Choroid plexus epithelial cell (primary cell): ENCODE results near the gene OR1B1.

Source experiments
- DNase-seq: peaks from one replicate; pipeline ENCODE4 v3.0.0-alpha.2; 2010; ENCODE audit warnings: low read depth
- H3K4me3 ChIP-seq: 2 replicates; pipeline ENCODE4 v1.5.1; 2011; ENCODE audit warnings: low read depth, mild to moderate bottlenecking, control low read depth, low read length, moderate library complexity
- TF ChIP-seq, protein P1 (sequence below): conservative IDR thresholded peaks from 2 replicates; pipeline ENCODE4 v1.5.1; 2011; ENCODE audit warnings: low read depth, mild to moderate bottlenecking, control low read depth, inconsistent platforms, low read length, moderate library complexity

OR1B1 gene

DNA sequence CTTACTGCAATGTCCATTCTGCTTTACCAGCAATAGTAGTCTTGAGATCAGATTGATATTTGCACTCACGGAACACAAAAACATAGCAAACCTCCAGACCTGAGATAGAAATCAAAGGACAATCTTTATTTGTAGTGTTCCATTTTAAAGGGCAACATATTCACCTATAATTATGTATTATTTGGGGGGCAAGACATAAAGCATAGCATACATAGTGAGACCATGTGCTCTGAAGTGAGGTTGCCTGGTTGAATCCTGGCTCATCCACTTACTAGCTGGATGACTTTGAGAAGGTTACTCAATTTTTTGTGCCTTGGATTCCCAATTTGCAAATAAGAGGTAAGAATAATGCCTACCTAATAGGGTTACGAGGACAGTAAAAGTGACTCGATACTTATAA, at the start of gene OR1B1:
Gene OR1B1, minus strand, starts transcription at position 101 of the 400 bp plus-strand sequence.
- TF ChIP-seq, protein P1, sequence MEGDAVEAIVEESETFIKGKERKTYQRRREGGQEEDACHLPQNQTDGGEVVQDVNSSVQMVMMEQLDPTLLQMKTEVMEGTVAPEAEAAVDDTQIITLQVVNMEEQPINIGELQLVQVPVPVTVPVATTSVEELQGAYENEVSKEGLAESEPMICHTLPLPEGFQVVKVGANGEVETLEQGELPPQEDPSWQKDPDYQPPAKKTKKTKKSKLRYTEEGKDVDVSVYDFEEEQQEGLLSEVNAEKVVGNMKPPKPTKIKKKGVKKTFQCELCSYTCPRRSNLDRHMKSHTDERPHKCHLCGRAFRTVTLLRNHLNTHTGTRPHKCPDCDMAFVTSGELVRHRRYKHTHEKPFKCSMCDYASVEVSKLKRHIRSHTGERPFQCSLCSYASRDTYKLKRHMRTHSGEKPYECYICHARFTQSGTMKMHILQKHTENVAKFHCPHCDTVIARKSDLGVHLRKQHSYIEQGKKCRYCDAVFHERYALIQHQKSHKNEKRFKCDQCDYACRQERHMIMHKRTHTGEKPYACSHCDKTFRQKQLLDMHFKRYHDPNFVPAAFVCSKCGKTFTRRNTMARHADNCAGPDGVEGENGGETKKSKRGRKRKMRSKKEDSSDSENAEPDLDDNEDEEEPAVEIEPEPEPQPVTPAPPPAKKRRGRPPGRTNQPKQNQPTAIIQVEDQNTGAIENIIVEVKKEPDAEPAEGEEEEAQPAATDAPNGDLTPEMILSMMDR: no peak
- no peak within 1 kb of the TSS for H3K4me3 ChIP-seq
- DNase-seq: no peak

DNA sequence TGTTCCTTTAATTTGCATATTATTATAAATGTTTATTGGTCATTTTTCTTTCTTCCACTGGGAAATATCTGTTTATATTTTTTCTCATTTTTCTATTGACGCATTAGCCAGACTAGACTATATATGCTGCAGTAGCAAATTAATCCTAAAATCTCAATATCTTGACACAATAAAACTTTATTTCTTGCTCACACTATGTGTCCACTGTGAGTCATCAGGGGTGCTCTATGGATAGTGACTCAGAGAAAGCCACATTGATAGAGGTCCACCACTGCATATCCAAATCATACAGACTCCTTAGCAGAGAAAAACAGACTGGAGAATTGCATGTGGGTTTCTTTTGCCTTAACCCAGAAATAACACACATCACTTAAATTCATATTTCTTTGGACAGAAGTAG, 38.3 kb upstream of the OR1B1 start:
- H3K4me3 ChIP-seq: no peak overlapping the region
- no peak for DNase-seq
- TF ChIP-seq, protein P1: no peak

DNA sequence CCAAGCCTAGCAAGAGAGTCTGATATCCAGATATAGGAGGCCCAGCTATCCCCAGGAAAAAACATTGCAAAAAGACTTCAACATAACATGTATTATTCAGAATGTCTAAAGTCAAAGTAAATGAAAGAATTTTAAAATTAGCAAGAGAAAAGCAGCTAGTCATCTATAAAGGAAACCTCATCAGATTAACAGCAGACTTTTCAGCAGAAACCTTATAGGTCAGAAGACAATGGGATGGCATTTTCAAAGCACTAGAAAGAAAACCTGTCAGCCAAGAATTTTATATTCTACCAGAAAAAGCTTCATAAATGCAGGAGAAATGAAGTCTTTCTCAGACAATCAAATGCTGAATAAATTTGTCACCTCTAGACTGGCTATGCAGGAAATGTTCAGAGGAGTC, 27.4 kb upstream of the OR1B1 start:
- H3K4me3 ChIP-seq: no peak overlapping the region
- TF ChIP-seq, protein P1: no peak
- DNase-seq: no peak

DNA sequence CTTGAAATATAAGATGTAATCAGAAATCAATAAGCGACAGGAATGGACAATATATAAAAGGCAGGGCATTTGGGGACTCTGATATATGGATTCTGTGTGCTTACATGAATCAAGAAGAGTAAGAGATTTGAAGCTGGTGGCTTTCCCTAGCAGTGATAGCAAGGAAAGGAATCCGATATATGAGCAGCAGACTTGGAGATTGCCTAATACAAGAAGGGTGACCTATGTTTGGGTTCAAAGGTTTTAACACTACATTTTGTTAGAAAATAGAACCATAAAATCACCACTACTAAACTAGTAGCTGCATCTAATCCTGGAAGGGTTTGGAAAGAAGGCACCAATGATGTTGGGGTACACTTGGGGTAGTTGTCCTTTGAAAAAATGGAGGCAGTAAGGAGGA, 15.1 kb upstream of the OR1B1 start:
- H3K4me3 ChIP-seq: no peak overlapping the region
- TF ChIP-seq, protein P1: no peak
- DNase-seq: no peak

DNA sequence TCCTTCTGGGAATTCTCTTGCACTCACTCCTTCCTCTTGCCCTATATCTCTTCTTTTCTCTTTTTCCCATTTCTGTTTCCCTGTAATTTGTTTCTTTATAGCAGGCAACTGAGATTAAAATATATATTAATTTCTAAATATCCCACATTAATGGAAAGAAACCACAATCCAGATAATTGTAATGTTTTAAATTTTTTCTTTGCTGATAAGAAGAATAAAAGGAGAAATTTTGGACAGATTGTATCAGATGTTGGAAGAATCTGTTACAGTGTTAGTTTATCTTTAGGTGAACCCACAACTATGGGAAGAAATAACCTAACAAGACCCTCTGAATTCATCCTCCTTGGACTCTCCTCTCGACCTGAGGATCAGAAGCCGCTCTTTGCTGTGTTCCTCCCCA, 4.0 kb upstream of the OR1B1 start, which contains the start of gene OR1L1:
Gene OR1L1, plus strand, starts transcription at position 301 of the 400 bp plus-strand sequence. Its CDS starts 0 bp downstream, at position 301.
- DNase-seq: no peak
- TF ChIP-seq, protein P1: no peak
- no peak within 1 kb of the TSS for H3K4me3 ChIP-seq

- no peak for DNase-seq
- no peak overlapping the region for H3K4me3 ChIP-seq
- TF ChIP-seq, protein P1: no peak
These were observed 1.0 kb downstream of the OR1B1 start for GRCh38 chr9:122656378-122656777.

DNA sequence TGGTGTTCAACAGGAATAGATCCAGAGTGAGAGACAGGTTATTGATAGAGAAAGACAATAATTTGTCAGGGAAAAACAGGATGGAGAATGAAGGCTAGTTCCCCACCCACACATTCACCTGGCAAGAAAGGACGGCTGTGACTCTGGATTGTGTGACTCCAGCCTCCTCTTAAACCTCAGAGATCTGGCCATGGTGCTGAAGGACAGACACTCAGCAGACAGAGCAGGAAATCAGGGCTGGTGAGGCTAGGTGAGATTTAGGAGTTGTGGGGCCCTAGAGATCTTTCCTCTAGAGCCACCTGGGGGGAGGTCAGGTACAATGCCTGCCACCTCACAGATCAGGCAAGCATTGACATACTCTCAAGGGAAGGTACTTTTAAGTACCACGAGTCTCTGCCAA, 15.2 kb downstream of the OR1B1 start:
- H3K4me3 ChIP-seq: no peak overlapping the region
- peak; percentile 2 for DNase-seq
- TF ChIP-seq, protein P1: no peak
